GM21619 (cell line): ENCODE measurements around the gene ANGPTL5.
"Not testable (repeated sequence)": the region's sequence is repeated elsewhere in the genome, so short reads cannot be mapped to it uniquely, and the experiment has no call there.

Experiments used
- ATAC-seq: cut with Tn5 transposase; IDR thresholded peaks from one replicate; pipeline ENCODE4 v1.9.1; 2021; ENCODE audit not compliant: unreplicated experiment

Gene ANGPTL5

GRCh38 chr11:101889767-101890166, 26.6 kb downstream of the ANGPTL5 start:
- ATAC-seq, result no peak

DNA sequence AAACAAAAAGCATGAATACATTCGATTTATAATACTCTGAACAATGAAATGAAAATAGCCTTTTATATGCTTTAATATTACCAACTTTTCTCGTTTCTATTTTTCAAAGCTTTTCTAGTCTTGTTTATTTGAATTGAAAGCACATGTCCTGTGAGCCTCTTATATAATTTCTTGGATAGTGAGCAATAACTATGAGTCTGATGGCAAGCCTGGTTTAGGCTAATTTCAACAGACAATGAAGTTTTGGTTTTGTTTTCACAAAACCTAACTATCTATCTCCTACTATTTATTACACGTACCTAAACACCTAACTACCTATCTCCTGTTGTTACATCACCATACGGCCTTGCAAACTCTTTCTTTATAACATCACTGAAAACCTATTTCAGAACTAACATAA, 30.7 kb downstream of the ANGPTL5 start:
- ATAC-seq, result no peak

- ATAC-seq, result no peak
Measured at GRCh38 chr11:101881586-101881985, 34.7 kb downstream of the ANGPTL5 start.

DNA sequence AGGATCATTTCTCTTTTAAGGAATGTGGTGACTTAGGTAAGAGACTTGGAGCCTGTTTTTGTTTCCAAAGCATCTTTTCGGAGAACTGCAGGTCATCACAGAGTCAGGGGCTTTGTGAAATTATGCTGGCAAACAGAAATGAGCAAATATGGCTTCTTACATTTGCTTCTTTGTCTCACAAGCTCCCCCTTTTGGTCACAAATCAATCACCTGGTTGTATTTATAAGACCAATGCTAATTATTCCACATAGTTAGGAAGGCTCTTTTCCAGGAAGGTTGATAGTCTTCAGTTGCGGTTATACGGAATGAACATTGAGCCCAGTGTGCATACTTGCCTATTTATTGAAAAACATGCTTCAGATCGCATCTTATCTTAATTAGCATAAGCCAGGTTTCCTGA, 36.1 kb downstream of the ANGPTL5 start:
- no peak for ATAC-seq

DNA sequence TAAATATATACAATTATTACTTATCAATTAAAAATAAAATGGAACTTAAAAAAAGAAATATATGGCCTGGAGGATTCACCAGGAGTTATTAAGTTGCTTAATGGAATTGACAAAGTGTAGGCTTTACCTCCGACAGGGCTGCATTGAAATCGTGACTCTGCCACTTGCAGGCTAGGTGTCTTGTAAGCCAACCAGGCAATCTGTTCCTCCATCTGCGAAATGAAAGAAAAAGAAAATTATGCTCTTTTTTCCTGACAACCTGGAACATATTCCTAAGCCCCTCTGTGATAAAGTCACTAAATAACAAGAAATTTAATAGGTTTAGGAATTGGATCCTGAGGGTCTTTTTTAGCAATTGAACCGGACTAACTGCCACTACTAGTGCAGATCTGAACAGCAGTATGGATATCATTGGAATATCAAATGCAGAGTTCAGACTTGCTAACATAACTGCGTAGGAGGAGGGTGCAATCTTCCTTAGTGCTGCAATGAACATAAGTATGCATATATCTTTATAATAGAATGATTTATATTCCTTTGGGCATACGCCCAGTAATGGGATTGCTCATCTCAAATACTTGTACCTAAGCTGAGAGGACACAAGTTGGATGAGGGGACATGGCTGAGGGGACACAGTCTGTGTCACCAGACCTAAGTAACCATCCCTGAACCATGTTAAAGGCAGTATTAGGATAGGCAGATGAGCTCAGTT, 44.0 kb downstream of the ANGPTL5 start:
- ATAC-seq, result no peak

DNA sequence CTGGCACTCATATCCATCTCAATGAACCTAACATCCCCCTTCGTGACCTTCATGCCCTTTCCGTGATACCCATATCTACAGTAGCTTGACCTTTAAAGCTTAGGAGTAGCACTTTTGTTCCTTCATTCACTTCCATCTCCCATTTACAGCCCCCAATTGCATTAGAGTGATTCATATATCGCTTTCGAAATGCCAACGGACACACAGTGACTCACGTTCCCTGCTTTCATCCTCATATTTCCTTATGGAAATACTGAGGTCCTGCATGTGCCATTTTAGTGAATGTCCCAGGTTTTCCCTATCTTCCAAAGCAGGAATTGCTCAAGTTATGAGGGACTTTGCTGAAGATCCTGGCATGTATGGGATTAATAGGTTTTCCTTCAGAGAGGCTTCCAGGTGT, 45.8 kb downstream of the ANGPTL5 start:
- no peak for ATAC-seq

DNA sequence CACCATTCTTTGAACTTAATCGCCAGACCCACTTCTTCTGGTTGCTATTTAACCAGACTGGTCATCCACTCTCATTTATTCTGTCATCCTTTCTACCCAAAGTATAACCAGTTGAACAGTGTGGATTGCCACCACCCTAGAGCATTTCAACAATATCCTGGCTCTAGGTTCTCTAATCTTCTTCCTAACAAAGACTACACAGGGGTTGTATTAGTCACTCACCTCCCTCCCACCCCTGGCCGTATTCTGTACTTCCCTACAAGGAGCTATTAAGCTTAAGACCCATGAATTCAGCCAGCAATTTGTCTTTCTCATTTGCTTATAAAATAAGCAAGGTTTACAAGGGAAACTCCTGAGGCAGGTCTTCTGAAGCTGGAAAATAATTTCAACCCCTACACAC, 48.4 kb downstream of the ANGPTL5 start:
- no peak for ATAC-seq

GRCh38 chr11:101866619-101867491, 49.5 kb downstream of the ANGPTL5 start:
- ATAC-seq, result no peak

DNA sequence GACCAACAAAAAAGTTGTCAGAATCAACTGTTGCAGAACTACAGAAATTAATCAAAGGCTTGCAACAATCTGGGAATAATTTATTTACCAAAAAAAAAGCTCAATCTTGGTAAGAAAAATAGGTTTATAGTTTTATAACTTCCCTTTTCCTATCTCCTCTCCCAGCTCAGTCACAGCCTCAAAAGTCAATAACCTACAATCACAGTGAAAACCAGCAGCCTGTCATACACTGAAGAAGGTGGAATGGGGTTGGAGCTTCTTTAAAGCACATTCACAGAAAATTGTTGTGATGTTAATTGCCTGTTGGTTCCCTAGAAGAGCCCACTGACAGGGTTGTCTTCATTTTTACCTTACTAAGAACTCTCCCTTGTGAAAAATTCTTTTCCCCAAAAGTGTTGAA, 52.2 kb downstream of the ANGPTL5 start:
- ATAC-seq, result no peak

DNA sequence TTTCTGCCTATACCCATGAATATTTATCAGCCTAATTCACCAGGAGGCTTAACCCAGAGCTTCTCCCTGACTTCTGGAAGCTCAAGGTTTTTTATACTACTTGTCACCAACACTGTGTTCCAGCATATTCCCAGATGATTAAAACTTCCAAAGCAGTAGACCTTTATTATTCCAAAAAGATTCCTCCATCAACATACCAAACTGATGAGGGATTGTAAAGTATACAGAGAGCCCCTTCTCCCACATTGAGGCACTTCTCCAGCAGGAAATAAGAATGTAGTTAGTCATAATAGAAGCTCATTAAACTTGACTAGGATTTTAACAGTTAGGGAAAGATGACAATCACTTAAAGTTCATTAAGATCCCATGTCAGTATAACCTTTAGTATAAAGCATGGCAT, 53.0 kb downstream of the ANGPTL5 start:
- ATAC-seq, result no peak

DNA sequence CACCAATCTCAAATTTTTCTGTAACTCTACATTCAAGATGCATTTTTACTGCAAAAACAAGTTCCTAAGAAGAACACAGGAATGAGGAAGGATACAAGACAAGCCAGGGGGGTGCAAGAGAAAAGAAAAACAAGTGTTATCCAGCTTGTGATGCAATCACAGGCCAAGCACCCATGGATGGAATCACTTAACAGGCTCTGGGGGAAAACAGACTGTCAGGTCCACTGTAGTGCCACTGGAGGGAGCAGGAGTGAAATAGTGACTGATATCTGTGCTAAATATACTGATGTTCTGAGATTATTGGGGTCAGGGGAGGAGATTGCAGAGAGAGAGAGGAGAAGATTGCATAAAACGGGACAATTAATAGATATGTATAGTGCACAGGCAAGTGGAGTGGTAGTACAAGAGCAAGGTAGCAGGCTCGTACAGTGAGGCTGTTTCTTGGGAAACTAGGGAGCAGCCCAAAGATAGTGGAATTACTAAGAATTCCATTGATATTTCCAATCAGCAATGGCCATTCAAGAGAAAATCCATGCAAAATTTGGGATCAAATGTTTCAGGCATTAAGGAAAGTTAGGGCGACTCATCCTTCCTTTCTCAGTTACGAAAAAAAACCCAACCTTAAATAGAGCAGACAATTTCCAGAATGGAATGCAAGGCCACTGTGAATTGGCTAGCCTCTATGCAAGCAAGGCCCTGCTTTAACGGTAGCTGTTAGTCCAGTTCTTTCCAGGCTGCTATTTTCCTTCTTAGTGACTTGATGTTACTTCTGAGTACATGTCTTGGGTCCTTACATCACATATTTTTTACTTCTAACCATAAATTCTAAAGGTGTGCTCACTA, 53.7 kb downstream of the ANGPTL5 start:
- no peak for ATAC-seq

DNA sequence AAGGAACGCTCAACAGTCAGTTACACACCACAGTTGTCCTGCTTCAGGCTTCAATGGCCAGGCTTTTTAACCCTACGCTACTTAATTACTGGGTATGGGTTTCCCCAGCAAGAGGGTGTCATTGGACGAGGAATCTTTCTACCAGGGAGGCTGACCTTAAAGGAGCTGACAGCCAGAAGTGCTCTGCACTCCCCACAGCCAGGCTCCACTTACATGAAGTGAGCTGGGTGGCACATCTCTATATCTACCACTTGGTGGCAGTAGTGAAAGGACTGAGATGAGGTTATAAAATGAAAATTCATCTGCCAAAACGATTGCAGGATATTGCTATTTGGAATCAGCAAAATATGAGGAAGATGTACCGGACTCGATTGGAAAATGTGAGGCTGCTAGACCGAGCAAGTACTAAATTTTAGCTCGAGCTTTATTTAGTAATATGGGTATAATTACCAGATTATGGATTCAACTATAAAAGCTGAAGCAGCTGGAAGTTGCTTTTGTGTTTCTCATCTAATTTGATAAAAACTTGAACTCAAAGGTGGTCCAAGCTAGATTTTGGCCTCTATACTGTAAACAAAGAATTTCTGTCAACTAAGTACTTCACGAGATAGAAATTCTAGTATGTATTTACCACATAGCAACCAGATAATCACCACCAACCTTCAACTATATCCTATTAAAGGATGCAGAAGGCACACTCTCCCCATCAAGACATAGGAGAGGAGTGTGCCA, 55.5 kb downstream of the ANGPTL5 start:
- ATAC-seq, result peak; percentile 92

DNA sequence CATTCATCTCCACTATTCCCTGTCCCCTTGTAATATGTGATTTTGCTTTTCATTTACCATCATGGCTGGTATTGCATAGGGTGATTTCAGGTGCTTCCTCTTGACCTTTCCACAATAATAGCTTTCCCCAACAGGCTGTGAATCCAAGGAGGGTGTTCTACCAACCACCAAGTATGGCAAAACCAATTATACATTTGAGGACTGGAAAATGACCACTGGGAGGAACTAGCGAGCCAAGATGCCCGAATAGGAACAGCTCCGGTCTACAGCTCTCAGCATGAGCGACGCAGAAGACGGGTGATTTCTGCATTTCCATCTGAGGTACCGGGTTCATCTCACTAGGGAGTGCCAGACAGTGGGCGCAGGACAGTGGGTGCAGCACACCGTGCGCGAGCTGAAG, 64.1 kb downstream of the ANGPTL5 start:
- ATAC-seq, result not testable (repeated sequence)

- no peak for ATAC-seq
Measured at GRCh38 chr11:101848262-101848661, 68.1 kb downstream of the ANGPTL5 start.

DNA sequence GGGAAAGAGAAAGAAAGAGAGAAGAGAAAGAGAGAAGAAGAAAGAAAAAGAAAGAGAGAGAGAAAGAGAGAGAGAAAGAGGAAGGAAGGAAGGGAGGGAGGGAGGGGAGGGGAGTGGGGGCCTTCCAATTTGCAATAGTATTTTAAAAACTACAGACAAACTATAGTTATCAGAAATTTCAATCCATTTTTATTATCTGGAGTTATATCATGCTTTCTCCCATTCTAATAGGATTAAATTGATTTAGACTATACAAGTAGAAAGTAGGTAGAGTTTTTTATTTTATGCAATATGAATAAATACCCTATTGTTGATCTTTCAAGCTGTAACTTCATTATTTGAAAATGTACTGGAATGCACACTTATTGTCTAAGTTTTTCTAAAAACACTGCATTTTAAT, 71.7 kb downstream of the ANGPTL5 start:
- no peak for ATAC-seq

DNA sequence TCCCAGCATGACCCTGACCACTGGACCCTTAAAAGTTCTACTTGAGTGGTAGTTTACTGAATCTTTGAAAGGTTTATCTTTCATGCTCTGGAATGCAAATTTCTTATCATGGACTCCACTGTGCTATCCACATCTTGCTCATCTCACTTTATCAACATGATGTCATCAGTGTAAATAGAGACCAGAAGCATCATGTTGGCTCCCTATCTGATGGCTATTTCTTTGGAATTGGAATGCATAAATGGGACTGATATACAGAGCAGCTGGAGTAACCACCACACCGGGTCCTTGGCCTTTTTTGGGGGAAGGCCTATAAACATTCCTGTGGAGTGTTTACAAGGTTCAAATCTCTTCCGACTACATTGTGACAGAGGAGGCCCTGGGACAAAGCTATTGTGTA, 75.6 kb downstream of the ANGPTL5 start:
- ATAC-seq, result no peak
